HG03342 (cell line): ENCODE data around the gene PDZRN3.
"Not testable (repeated sequence)": the region's sequence is repeated elsewhere in the genome, so short reads cannot be mapped to it uniquely, and the experiment has no call there.

ENCODE experiments used
- ATAC-seq: cut with Tn5 transposase; IDR thresholded peaks from one replicate; pipeline ENCODE4 v1.9.1; 2021; ENCODE audit warnings: mild to moderate bottlenecking, moderate library complexity; ENCODE audit not compliant: unreplicated experiment

The PDZRN3 gene

DNA sequence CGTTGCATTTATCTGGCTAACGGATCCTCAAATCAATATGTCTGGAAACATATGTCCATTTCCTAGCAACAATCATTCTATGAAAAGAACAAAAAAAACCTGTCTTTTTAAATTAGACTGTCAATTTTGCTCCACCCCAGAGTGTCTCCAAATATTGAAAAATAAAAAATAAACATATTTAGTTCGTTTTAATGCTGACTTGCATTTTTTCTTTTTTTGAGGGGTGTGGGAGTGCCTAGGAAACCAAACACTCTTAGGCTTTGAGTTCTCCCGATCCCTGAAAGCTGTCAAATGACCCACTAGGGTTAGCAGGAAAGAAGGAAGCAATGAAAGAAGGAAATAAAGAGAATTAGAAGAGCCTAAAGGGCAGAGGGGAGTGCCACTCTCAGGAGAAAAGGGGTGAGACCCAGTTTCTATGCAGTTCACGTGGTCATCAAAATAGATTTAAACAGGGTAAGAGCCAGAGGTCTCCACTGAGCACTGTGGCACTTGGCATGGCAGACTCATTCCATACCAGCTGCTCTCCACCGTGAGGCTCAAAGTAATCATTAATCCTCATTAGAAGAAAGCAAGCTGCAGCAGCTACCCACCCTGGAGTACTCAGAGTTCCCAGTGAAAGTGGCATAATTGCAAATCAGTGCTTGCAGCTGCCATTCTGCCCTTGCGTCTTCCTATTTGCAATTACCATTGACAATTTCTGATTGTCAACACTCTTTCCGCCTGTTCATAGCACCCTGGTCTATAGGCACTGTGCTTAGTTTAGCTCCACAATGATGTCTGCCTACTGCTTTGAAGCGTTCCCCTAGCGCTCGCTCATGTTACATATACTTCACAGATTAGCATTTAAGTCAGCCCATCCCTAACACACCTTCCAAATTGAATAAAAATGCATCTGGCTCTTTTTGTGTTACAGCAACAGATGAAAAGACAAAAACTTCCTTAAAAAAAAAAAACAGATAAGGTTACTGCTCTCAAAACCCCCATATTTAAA, 32.3 kb downstream of the PDZRN3 start:
- ATAC-seq, result no peak

DNA sequence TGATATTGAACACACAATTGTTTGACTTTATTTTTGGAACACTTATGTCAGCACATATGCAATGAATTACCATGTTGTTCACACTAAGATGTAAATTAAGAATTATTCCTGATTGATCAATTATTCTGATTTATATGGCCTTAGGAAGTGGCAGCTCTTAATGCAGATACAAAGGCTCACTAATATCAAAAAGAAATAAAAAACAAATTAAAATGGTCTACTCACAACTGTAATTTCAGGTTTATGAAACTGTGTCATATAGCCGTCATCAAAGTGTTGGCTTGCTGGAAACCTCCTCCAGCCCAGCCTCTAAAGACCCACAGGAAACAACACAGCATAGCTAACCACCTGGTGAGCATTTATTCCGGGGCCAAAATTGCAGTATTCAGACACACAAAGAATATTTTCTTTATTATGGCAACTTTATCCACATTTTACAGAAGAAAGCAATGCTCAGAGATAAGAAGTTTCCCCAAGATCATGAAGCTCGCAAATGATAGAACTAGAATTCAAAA, 33.4 kb downstream of the PDZRN3 start:
- ATAC-seq, result no peak

DNA sequence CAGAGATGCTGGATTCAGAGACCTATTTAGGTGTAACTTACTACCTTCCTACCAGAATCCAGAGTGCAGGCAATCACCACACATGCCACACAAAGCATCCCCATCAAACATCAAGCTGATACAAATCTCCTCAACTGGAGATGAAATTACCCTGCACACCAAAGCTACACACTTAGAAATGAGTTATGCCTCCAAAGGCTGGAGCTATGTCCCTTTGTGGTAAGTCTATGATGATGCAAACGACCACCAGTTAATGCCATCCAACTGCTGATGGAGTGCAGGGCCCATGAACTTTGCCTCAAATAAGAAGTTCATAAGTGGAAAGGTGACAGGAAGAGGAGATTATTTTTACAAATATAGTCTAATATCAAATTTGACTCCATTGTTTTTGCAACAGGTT, 38.1 kb downstream of the PDZRN3 start:
- no peak for ATAC-seq

DNA sequence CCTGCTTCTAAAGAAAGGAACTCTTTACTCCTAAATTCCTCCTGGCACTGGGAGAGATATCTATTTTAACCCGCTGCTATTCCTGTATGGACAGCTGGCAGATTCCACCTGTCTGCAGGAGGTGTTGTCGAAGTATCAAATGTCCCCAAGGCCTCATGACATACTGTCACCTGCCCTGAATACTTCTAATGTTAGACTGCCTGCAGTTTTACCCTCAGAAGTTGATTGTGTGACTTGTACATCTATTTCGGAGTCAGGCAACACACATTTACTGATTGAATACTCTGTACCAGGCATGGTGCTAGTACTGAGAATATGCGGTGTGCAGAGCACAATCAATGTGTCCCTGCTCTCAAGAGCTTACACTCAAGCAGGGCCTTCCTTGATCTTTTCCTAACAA, 38.6 kb downstream of the PDZRN3 start:
- no peak for ATAC-seq

DNA sequence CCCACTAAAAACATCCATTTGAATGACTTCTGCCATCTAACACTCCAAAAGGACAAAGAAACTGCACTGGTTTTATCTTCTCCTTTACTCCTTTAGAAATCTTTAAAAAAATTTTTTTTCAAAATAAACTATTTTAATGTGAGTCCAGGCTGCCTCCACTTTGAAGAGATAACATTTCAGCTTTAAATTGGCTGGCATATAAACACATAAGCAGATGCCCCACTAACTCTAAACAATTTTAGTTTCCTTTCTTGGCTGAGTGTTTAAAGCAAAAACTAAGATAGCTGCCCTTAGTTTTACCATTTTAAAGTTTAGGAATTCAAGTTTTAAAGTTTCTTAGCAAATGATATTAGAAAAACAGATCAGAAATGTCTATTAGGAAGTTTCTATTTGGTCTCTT, 39.9 kb downstream of the PDZRN3 start:
- ATAC-seq, result no peak

DNA sequence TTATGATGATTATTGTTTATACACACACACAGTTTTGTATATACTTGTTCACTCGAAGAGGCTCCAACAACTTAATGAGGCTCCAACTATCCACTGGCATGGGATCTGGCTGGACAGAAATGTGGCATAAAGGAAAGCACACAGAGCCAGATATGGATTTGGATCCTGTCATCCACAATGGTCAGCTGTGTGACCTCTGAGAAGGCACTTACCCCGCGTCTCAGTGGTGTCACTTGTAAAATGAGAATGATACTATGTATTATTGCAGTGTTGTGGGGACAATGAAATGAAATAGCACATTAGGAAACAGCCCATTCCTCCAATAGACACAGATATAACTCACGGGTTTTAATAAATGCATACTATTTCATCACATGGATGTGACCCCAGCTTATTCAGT, 42.2 kb downstream of the PDZRN3 start:
- no peak for ATAC-seq

DNA sequence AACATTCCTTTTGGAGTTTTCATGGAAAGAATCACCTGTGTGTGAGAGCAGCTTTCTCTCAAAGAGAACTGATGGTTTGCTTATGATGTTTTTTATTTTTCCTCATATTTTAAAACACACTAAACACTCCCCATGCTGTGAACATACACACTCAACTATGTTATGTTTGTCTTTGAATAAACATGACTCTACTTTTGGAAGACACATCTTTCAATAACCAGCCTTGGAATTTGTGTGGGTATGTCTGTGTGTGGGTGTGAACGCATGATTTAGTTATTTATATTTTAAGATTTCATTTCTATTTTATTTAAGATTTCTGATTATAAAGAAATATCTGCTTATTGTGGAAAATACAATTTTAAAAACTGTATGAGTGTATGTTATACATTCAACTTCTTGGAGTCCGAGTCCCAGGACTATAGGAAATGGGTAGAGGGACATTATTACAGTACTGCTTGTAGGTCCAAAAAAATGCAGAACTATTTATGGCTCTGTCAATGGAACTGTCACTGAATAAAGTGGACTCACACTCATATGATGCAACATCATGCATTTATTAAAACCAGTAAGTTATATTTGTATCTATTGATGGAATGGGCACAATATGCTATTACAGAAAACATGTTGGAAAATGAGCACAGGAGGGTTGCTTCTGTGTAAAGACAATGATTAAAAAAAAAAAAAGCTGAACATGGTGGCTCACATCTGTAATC, 43.5 kb downstream of the PDZRN3 start:
- ATAC-seq, result no peak

DNA sequence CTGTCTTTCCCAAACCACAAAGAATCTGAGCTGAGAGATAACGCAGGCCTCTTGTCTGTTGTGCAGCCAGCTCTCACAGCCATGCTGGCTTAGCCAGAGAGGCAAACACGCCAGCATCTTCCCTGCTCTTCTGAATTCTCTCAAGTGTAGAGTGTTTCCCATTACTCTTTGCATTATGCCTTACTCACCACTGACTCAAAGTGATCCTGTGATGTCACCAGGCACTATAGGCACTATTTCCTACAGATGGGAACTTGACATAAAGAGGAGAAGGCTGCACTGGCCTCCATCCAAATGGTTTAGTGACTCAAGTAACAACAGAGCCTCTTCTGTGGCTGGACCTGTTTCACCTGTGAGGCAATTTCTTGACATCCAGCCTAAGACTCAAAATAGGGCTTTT, 44.4 kb downstream of the PDZRN3 start:
- no peak for ATAC-seq

DNA sequence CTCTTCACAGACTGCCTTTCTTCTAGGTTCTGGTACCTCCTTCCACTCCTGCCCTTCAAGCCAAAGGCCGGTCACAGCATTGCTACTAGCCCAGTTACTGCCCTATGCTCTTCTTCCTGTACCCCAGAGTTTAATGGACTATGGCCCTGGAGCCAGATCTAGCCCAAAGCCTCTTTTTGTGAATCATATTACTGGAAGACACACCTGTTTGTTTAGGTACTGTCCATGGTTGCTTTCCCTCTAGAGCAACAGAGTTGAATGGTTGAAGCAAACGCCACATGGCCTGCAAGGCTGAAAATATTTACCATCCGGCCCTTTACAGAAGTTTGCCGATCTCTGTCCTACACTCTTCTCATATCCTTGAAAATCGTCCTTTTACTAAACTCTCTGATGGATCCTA, 47.0 kb downstream of the PDZRN3 start:
- ATAC-seq, result no peak

DNA sequence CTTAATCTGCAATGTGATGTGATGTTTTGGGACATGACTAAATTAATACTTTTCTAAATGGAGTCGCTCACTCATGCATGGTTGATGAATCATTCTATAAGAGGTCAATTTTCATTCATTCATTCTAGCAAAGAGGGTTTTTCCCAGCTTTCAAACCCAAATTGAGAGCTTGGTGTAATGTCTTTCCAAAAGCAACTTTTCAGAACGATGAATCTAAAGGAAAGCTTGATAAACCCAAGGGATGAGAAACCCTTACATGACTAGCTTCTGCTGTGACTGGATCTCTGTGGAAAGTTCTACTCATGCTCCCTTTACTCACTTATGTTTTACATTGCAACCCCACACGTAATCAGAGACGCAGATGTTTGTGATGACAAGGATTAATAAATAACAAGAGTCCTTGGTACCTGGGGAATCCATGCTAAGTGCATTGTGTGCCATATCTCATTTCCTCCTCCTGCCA, 47.7 kb downstream of the PDZRN3 start:
- ATAC-seq, result no peak

DNA sequence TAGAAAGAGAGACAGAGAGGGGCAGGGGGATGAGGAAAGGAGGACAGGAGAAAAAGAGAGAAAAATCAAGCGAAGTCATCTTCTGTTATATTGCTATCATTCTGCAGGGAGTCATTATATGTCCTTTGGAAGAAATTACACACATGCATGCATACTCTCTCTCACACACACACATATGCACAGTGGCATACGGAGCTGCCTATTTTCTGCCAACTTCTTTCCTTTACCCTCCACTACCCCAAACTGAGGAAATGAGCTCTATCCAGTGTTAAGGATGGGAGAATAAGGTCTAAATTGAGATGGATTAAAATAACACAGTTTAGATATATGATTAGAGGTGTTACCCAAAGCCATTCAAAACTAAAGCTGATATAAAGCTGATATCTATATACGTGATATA, 48.8 kb downstream of the PDZRN3 start:
- no peak for ATAC-seq

DNA sequence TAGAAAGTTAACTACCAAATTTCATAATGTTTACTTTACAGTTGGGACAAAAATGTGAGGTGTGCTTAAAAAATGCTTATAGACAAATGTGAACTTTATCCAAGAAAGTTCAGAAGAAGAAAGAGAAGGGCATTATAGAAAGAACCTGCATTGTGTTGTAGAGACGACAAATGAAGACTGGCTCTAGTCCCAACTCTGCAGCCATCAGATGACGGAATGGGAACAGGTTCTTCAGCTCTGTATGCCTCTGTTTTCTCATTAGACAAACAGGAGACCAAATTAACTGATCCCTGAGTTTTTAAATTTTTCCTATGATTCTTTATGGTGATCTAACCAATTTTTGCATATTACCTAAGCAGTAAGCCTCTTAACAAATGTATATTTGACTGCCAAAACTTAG, 49.2 kb downstream of the PDZRN3 start:
- no peak for ATAC-seq

DNA sequence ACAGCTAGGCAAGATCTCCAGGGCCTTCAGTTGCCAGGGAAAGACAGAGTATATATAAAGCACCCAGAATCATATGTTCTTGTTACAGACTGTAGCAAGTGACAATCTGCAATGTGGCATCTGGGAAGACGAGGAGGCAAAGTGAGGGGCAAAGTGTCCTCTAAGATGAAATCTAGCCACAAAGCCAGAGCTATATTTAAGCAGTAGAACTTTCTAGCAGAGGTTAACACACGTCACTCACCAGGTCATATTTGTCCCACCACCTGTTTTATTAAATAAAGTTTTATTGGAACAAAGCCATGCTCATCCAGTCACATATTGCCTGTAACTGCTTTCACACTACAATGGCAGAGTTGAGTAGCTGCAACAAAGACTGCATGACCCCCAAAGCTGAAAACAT, 51.5 kb downstream of the PDZRN3 start:
- no peak for ATAC-seq

DNA sequence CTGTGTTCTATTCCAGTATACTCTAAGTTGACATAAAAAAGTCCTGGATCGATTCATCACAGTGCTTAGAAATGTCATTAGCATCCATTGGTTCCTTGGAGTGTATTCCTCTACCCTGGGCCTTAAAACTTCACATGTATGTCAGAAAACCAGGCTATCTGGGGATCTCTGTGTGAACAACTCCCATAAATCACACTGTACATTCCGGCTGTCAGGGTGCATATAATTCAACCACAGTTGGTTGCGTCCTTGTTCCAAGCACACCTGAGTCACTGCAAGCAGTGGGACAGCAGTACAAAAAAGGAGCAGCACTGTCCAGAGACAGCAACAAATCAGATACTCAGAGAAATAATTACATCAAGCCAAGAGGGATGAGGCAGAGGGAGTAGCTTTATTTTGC, 52.4 kb downstream of the PDZRN3 start:
- ATAC-seq, result no peak

DNA sequence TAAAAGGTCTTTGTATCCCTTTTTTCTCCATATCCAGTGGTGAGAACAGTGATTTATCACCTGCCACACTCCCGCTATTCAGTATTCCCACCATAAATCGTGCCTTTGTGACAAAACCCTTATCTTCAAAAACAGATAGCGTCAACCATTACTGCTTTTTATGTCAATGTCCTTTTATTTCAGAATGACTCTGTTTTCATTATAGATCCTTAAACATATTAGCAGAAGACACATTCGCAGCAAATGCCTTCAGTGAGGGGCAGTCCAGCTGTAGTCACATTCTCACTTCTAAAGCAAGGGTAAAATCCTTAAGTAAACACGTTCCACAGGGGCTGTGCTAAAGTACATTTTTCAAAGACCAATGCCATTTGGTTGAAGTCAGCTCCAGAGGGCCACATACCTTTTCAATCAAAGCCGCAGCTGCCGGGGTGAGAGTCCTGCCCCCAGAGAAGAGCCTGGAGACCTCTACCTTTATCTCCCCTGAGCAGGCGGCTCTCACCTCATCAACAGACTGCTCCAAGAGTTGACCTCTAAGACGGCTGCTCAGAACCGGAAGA, 53.4 kb downstream of the PDZRN3 start:
- ATAC-seq, result no peak

DNA sequence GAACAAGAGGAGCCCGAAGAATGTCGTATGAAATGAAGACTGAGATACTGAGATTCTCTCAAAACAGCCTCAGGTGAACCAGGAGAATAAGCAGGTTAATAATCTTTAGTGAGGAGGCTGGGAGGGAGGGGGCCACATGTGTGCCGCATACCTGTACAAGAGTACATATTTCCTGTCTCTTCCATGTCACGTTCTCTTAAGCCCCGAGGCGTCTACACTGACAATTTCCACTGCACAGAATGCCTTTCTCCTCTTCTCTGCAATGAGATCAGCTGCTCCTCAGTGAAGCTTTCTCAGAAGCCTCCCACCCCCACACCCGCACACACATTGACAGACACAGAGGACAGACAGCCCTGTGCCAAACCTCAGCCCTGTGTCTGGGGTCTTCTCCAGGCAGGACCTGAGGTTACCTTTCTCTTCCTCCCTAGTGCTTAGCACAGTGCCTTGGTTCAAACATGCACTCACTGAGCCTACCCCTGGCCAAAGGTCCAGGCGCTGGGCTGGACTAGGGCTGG, 55.4 kb downstream of the PDZRN3 start:
- no peak for ATAC-seq

DNA sequence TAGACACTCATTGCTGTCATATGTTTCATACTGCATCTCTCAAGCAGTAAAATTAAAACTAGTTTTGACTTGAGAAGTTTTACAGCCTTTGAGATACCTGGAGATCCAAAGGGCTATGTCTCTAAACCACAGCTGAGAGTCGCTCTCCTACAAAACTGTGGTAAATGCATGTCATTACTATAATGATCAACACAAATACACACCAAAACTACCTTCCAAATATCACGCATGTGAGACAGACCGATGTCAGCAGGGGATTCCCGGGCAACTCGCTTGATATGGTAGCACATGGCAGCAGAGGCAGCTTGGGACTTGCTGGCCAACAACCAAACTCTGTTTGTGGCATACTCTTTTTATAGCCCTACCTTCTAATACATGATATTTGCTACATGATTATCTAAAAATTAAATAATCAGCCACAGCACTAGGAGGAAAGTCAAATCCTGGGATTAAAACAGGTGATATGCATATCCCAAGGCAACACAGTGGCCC, 56.3 kb downstream of the PDZRN3 start:
- no peak for ATAC-seq

DNA sequence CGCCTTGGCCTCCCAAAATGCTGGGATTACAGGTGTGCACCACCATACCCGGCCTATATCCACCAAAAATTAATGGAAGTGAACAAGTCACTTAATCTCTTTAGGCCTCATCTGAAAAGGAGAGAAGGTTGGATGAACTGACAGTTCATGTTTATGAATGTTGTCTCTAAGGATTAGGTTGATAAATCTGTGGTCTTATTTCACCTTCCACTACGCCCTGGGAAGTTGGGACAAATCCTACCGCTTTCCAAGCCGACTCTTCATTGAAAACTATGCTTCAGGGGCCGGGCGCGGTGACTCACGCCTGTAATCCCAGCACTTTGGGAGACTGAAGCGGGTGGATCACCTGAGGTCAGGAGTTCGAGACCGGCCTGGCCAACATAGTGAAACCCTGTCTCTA, 59.4 kb downstream of the PDZRN3 start:
- not testable (repeated sequence) for ATAC-seq

DNA sequence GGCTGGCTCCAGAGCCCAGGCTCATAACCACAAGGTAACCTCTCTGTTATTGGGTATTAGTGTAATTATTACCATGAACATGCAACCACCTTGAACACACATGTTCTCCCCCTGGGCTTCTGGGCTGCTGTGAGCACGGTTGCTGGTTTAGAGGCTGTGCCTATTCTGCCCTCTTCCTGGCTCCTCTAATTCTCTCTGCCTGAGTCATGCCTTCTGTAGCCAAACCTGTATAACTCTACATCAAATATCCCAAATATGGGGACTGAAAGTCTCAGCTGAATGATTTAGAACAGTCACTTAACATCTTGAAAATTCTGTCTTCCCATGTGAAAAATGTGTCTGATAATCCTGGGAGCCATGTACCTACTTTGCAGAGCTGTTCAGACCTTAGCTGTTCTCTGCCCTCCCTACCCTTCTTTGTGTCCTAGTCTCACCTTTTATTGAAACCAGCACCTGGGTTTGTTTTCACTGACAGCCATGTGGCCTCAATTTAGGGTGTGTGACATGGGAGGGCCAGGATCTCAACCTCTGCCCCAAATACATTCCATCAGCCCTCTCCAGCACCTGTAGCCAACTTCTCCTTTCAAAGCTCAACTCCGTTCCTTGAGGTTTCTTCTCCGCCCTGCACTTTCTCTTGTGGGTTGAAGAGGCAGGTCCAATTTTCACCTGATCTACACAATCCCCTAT, 60.7 kb downstream of the PDZRN3 start:
- no peak for ATAC-seq

DNA sequence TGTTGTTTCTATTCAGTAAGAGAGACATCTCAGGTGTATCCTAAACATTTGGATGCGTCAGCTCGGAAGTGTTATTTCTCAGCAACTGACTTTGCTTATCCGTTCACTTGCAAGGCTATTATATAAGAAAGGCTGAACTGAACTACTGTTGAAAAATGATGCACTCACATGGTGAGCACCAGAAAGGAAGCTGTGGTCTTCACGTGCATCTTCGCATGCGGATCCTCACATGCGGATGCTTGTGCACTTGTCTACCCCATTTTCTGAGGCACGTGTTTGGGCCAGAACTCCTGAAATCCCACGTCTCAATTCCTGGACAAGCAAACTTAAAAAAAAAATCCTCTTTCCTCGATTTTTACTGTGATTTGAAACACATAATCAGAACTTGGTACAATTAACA, 63.2 kb downstream of the PDZRN3 start:
- no peak for ATAC-seq

DNA sequence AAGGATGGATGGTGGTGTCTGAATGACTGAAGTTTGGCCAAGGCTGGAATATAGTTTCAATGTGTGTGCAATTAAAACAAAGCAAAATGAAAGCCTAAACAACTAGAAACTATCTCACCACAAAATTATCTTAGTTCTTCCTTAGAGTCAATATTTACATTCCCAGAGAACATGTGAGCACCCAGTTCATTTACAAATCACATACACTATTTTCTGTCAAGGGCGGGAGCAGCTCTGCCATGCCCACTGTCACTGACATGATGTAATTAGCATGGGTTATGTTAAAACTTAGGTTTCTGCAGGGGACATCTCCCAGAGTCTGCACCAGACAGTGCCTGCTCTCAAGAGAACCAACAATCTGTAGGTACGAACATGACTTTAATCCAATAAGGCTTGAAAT, 65.0 kb downstream of the PDZRN3 start:
- no peak for ATAC-seq
